H1 (cell line): ENCODE results near the gene XYLB.

Source experiments
- HDAC6 ChIP-seq: IDR thresholded peaks from one replicate; pipeline ENCODE4 v1.7.1; 2012; ENCODE audit warnings: low read depth, mild to moderate bottlenecking, inconsistent platforms, low read length, moderate library complexity
- POLR2A ChIP-seq, 2 experiments: IDR thresholded peaks; 1 replicate in 1 of 2; 2 replicates in 1 of 2; pipeline ENCODE4 v1.6.1; 2011; ENCODE audit warnings: low read depth in 2 of 2, low read length in 2 of 2, mild to moderate bottlenecking in 2 of 2; ENCODE audit errors: control extremely low read depth in 1 of 2
- POU5F1 ChIP-seq: IDR thresholded peaks from 2 replicates; pipeline ENCODE4 v1.6.1; 2011; ENCODE audit warnings: low read depth, mild to moderate bottlenecking, low read length, moderate library complexity
- SIN3A ChIP-seq, 2 experiments: IDR thresholded peaks in 1 of 2; conservative IDR thresholded peaks in 1 of 2; 2 replicates each; pipeline ENCODE4 v1.6.1; 2011 to 2012; ENCODE audit warnings: low read length in 2 of 2, improper control_type of control experiment in 1 of 2, low read depth in 1 of 2, mild to moderate bottlenecking in 1 of 2
- TF ChIP-seq, protein P1 (sequence below): IDR thresholded peaks from 2 replicates; pipeline ENCODE4 v1.6.1; 2011; ENCODE audit warnings: low read depth, mild to moderate bottlenecking, low read length; ENCODE audit not compliant: insufficient read depth
- TF ChIP-seq, protein P2 (sequence below), 3 experiments: IDR thresholded peaks; 1 replicate in 2 of 3; 2 replicates in 1 of 3; pipeline versions ENCODE4 v1.5.1 to v1.6.1; 2011; ENCODE audit warnings: low read length in 3 of 3, mild to moderate bottlenecking in 3 of 3, inconsistent platforms in 2 of 3, low read depth in 1 of 3, moderate library complexity in 1 of 3; ENCODE audit not compliant: insufficient read depth in 1 of 3; ENCODE audit errors: control extremely low read depth in 1 of 3

DNA sequence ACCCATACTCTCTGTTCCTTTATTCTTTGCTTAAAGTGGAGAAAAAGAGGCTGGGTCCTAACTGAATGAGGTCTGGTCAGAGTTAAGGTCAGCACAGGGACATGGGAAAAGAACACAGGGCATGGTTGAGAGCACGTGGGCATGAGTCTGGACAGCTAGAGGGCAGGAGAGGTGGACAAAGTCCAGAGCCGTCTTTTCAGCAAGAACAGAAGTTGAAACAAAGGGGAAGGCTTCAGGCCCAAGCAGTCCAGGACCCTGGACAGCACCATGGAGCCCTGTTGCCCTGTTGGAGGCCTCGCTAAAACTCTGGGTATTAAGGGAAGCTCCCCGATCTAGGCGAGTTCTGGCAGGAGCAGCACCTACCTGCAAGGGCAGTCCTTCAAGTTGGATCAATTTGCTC lies 50.7 kb downstream of the XYLB start:
- TF ChIP-seq, protein P1, sequence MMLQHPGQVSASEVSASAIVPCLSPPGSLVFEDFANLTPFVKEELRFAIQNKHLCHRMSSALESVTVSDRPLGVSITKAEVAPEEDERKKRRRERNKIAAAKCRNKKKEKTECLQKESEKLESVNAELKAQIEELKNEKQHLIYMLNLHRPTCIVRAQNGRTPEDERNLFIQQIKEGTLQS = no peak
- TF ChIP-seq POU5F1 = no peak
- TF ChIP-seq POLR2A (IDR thresholded peaks at IDR 0.05; ENCODE audit: control extremely low read depth in 1 of 2, low read depth in 2 of 2, low read length in 2 of 2) = no peak
- no peak for TF ChIP-seq SIN3A (conservative IDR thresholded peaks at IDR 0.05 in 1 of 2, IDR thresholded peaks at IDR 0.05 in 1 of 2; ENCODE audit: low read depth in 1 of 2, low read length in 2 of 2)
- TF ChIP-seq, protein P2, sequence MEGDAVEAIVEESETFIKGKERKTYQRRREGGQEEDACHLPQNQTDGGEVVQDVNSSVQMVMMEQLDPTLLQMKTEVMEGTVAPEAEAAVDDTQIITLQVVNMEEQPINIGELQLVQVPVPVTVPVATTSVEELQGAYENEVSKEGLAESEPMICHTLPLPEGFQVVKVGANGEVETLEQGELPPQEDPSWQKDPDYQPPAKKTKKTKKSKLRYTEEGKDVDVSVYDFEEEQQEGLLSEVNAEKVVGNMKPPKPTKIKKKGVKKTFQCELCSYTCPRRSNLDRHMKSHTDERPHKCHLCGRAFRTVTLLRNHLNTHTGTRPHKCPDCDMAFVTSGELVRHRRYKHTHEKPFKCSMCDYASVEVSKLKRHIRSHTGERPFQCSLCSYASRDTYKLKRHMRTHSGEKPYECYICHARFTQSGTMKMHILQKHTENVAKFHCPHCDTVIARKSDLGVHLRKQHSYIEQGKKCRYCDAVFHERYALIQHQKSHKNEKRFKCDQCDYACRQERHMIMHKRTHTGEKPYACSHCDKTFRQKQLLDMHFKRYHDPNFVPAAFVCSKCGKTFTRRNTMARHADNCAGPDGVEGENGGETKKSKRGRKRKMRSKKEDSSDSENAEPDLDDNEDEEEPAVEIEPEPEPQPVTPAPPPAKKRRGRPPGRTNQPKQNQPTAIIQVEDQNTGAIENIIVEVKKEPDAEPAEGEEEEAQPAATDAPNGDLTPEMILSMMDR (IDR thresholded peaks at IDR 0.05; ENCODE audit: control extremely low read depth in 1 of 3, insufficient read depth in 1 of 3, low read depth in 1 of 3, low read length in 3 of 3) = no peak
- no peak for TF ChIP-seq HDAC6
